Prostate gland (tissue), 2 donors: Measurements from ENCODE around the gene TMEM238.

Experiments
- POLR2A ChIP-seq: fragments of 450-650 bp; IDR thresholded peaks from one replicate; pipeline ENCODE4 v1.6.1; 2016; ENCODE audit warnings: antibody characterized with exemption, mild to moderate bottlenecking
- TF ChIP-seq, protein P1 (sequence below), 4 experiments: fragments of 200-600 bp in 2 of 4; fragments of 450-650 bp in 2 of 4; sonication (generic) in 2 of 4; IDR thresholded peaks; 1 replicate in 3 of 4; 2 replicates in 1 of 4; pipeline ENCODE4 v1.5.1; 2016 to 2019; ENCODE audit warnings: antibody characterized with exemption in 4 of 4, mild to moderate bottlenecking in 2 of 4, moderate library complexity in 2 of 4

DNA sequence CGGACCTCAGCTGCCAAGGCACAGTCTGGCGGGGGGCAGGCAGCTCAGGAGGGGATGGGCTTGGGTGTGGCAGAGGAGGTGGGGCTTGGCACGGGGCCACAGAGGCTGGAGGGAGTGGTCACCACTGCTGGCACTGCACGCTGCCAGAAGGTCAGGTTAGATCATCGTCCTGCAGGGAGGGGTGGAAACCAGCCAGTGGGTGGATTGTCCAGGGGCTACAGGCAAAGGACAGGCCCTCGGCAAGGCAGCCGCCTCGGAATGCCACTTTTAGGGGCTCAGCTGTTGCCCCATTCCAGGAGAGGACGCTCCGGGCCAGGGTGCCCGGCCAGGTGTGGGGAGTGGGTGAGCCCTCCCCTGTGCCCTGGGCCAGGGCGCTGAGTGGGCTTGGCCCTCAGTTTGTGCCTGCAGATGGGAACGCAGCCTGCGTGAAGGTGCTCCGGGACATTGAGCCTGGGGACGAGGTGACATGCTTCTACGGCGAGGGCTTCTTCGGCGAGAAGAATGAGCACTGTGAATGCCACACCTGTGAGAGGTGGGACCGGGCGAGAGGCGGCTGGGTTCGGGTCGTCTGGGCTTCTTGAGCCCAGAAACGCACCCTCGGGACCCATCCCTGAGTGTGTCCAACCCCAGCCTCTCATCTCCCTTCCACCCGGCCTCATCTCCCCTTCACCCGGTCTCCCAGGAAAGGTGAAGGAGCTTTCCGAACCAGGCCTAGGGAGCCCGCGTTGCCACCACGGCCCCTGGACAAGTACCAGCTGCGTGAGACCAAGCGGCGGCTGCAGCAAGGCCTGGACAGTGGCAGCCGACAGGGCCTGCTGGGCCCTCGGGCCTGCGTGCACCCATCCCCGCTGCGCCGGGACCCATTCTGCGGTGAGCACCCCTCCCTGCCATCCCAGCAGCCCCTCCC lies 38.0 kb downstream of the TMEM238 start:
- TF ChIP-seq, protein P1, sequence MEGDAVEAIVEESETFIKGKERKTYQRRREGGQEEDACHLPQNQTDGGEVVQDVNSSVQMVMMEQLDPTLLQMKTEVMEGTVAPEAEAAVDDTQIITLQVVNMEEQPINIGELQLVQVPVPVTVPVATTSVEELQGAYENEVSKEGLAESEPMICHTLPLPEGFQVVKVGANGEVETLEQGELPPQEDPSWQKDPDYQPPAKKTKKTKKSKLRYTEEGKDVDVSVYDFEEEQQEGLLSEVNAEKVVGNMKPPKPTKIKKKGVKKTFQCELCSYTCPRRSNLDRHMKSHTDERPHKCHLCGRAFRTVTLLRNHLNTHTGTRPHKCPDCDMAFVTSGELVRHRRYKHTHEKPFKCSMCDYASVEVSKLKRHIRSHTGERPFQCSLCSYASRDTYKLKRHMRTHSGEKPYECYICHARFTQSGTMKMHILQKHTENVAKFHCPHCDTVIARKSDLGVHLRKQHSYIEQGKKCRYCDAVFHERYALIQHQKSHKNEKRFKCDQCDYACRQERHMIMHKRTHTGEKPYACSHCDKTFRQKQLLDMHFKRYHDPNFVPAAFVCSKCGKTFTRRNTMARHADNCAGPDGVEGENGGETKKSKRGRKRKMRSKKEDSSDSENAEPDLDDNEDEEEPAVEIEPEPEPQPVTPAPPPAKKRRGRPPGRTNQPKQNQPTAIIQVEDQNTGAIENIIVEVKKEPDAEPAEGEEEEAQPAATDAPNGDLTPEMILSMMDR (IDR thresholded peaks at IDR 0.05), result no peak
- no peak for TF ChIP-seq POLR2A
